Epithelial cell of proximal tubule (primary cell): ENCODE measurements around the gene ETFB. TPM values are rescaled to one million over a fixed set of nuclear protein-coding genes. Genes with fewer than 3 reads are reported as not detected.

Source experiments
- DNase-seq: peaks from one replicate; pipeline ENCODE4 v3.0.0-alpha.2; 2011; ENCODE audit warnings: low read depth
- H3K4me3 ChIP-seq: 2 replicates; pipeline ENCODE4 v1.5.1; 2011; ENCODE audit warnings: low read depth, mild to moderate bottlenecking, low read length
- CTCF ChIP-seq: conservative IDR thresholded peaks from 2 replicates; pipeline ENCODE4 v1.5.1; 2012; ENCODE audit warnings: low read depth, mild to moderate bottlenecking, low read length
- total RNA-seq: library from RNA; depleted of rRNA; stranded (reverse); fragments of >200 nt; gene quantifications from 2 replicates; pipeline ENCODE4 v1.2.3, GENCODE V29; 2015

The ETFB gene
- total RNA-seq, 1 donor from 2014 or later, result 56.0 TPM

- DNase-seq, result no peak
- no peak for TF ChIP-seq CTCF
- no peak overlapping the region for H3K4me3 ChIP-seq
Observed at GRCh38 chr19:51325161-51325976, 40.8 kb downstream of the ETFB start.

- TF ChIP-seq CTCF, result no peak
- no peak for DNase-seq
- H3K4me3 ChIP-seq, result no peak overlapping the region
Observed at GRCh38 chr19:51324167-51324481, 42.1 kb downstream of the ETFB start.

- no peak overlapping the region for H3K4me3 ChIP-seq
- no peak for DNase-seq
- no peak for TF ChIP-seq CTCF
Observed at GRCh38 chr19:51323481-51324166, 42.6 kb downstream of the ETFB start.

DNA sequence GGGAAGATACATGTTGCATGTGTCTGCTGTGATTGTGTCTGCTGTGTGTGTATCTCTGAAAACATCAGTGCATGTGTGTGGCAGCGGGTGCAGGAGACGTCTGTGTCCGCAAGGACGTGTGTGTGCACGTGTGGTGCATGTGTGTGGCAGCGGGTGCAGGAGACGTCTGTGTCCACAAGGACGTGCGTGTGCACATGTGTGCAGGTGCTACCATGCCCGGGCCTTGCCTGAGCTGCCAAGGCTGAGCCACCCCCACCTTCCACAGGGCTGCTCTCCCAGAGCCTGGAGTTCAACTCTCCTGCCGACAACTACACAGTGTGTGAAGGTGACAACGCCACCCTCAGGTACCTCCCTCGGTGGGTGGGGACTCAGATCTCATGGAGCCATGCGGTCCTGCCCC is 44.4 kb downstream of the ETFB start:
- DNase-seq, result no peak
- no peak for TF ChIP-seq CTCF
- H3K4me3 ChIP-seq, result no peak overlapping the region

DNA sequence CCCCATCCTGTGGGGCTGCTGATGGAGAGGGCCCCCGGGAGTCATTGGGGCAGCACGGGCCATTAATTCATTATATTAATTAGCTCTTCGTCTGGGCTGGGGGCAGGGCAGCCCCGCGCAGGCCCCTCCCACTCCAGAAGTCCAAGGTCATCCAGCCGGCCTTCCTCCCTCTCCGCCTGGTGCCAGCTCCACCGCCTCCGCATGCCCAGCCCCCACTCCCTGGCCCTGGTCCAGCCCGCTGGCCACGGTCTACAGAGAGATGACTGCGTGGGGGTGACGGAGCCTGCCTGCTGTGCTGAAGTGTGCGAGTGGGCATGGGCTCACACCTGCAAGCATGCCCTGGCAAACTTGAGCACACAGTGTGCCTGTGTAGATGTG is 45.9 kb downstream of the ETFB start:
- TF ChIP-seq CTCF, result no peak
- H3K4me3 ChIP-seq, result no peak overlapping the region

DNA sequence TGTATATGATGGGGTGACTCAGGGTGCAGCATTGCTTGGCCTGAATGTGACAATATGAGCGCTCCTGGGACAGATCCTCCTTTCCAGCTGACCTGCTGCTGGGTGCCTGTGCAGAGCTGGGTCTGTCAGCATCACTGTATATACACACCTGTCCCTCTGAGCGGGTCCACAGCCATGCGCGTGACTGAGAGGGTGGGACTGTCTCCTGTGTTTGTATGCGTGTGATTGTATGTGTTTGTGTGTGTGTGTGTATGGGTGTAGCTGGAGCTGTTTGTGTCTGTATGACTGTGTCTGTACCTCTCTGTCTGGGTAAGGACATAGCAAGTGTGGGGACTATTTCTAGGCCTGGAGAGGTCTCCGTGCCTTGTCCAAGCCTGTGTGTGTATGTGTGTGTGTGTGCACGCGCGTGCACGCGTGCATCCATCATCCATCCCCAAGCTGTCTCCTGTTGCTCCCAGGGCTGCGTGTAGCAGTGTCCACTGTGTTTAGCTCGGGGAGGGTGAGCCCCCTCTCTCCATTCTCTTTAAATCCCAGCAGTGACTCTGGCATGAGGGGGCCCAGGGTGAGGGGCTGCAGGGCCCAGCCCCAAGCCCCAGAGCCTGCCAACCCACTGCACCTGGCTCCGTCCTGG is 46.4 kb downstream of the ETFB start:
- no peak for TF ChIP-seq CTCF
- no peak overlapping the region for H3K4me3 ChIP-seq
- no peak for DNase-seq

More for the DNA sequence above, 45.9 kb downstream of the ETFB start:
- no peak for DNase-seq
